Body of pancreas (tissue), 4 donors: ENCODE measurements around the gene HDHD5.

Experiments used
- POLR2A ChIP-seq, 3 donors: fragments of 450-650 bp; IDR thresholded peaks; one replicate each; pipeline ENCODE4 v1.6.1; 2016; ENCODE audit warnings: antibody characterized with exemption in 3 of 3, mild to moderate bottlenecking in 2 of 3
- TF ChIP-seq, protein P1 (sequence below), 7 experiments: fragments of 450-650 bp in 4 of 7; fragments of 200-600 bp in 3 of 7; sonication (generic) in 3 of 7; IDR thresholded peaks; one replicate each; pipeline ENCODE4 v1.5.1; 2016 to 2019; ENCODE audit warnings: antibody characterized with exemption in 7 of 7

DNA sequence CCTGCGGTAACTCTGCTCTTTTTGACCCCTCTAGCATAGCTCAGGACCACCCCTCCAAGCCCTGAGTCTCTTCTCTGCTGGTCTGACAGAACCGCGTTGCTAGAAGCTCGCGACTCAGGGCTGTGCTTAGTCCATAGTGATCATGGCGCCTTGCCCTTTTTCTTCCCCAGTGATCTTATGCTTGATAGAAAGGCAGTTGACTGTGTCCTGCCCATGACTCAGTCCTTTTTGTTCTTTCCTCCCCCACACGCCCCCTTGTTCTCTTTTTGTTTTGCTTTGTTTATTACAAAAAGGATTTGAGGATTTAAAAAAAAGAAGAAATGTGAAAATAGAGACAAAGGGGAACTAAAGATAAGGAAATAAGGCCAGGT is 56.8 kb downstream of the HDHD5 start:
- TF ChIP-seq, protein P1, sequence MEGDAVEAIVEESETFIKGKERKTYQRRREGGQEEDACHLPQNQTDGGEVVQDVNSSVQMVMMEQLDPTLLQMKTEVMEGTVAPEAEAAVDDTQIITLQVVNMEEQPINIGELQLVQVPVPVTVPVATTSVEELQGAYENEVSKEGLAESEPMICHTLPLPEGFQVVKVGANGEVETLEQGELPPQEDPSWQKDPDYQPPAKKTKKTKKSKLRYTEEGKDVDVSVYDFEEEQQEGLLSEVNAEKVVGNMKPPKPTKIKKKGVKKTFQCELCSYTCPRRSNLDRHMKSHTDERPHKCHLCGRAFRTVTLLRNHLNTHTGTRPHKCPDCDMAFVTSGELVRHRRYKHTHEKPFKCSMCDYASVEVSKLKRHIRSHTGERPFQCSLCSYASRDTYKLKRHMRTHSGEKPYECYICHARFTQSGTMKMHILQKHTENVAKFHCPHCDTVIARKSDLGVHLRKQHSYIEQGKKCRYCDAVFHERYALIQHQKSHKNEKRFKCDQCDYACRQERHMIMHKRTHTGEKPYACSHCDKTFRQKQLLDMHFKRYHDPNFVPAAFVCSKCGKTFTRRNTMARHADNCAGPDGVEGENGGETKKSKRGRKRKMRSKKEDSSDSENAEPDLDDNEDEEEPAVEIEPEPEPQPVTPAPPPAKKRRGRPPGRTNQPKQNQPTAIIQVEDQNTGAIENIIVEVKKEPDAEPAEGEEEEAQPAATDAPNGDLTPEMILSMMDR (IDR thresholded peaks at IDR 0.05) = no peak
- TF ChIP-seq POLR2A (IDR thresholded peaks at IDR 0.05) = no peak
